GM12864 (cell line): Measurements from ENCODE around the gene MACIR.

Experiments used
- DNase-seq: peaks from one replicate; pipeline ENCODE4 v3.0.0-alpha.2; 2011; ENCODE audit warnings: low read depth
- H3K4me3 ChIP-seq: 2 replicates; pipeline ENCODE4 v1.5.1; 2011; ENCODE audit warnings: mild to moderate bottlenecking, low read depth, low read length, control low read depth
- TF ChIP-seq, protein P1 (sequence below): IDR thresholded peaks from 2 replicates; pipeline ENCODE4 v1.5.1; 2011; ENCODE audit warnings: low read depth, mild to moderate bottlenecking, moderate library complexity, low read length, control low read depth, inconsistent platforms; ENCODE audit errors: missing control alignments

MACIR gene

DNA sequence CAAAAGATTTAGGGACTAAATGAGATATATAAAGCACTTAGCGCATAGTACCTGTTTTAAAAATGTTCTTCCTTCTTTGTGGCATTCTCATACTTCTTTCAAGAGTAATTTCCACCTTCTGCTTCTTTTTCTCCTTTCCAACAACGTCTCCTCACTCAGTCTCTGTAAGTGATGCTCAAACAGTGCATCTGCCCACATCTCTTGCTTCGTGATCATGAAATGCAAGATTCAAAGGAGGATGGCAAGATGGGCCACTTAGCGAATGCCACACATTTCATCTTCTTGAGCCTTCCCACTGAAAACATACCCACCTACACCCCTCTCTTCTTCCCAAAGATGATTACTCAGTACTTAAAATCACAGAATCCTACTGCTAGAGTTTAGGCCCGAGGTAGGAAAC, 36.9 kb downstream of the MACIR start:
- DNase-seq = no peak
- TF ChIP-seq, protein P1, sequence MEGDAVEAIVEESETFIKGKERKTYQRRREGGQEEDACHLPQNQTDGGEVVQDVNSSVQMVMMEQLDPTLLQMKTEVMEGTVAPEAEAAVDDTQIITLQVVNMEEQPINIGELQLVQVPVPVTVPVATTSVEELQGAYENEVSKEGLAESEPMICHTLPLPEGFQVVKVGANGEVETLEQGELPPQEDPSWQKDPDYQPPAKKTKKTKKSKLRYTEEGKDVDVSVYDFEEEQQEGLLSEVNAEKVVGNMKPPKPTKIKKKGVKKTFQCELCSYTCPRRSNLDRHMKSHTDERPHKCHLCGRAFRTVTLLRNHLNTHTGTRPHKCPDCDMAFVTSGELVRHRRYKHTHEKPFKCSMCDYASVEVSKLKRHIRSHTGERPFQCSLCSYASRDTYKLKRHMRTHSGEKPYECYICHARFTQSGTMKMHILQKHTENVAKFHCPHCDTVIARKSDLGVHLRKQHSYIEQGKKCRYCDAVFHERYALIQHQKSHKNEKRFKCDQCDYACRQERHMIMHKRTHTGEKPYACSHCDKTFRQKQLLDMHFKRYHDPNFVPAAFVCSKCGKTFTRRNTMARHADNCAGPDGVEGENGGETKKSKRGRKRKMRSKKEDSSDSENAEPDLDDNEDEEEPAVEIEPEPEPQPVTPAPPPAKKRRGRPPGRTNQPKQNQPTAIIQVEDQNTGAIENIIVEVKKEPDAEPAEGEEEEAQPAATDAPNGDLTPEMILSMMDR = no peak
- no peak overlapping the region for H3K4me3 ChIP-seq

DNA sequence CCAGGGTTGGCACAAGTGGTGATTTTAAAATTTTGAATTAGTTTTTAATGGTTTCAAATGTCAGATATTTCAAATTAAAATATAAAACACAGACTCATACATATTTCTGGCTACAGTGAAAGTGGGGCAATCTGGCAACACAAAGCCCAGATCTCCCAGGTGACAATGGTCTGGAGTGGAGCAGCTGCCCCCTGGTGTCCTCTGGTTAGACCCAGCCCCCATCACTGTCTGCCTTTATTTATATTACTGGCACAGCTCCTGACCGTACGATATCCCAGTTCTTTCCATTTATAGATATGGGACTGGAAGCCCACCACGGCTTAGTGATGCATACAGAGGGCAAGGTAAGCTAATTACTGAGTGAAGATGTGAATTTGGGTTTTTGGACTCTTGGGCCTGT, 37.3 kb downstream of the MACIR start:
- TF ChIP-seq, protein P1 = no peak
- no peak overlapping the region for H3K4me3 ChIP-seq
- no peak for DNase-seq

DNA sequence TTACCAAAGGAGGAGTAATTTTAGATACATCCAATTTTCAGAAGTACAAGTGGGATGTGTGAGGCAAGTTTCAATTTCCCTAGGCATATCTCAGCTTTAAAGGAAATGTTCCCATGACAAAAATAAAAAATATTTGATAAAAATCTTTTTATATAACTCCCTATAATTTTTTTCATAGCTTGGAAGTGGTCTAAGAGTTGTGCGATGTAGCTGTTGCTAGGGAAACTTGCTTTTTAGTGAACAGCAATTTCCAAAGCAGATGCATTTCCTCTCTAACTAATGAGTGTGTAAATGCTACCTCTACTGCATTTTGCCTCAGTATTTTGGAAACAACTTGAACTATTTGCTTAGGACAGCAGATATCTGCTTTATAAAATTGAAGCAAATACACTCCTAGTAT, 39.6 kb downstream of the MACIR start:
- no peak overlapping the region for H3K4me3 ChIP-seq
- TF ChIP-seq, protein P1 = no peak
- no peak for DNase-seq

DNA sequence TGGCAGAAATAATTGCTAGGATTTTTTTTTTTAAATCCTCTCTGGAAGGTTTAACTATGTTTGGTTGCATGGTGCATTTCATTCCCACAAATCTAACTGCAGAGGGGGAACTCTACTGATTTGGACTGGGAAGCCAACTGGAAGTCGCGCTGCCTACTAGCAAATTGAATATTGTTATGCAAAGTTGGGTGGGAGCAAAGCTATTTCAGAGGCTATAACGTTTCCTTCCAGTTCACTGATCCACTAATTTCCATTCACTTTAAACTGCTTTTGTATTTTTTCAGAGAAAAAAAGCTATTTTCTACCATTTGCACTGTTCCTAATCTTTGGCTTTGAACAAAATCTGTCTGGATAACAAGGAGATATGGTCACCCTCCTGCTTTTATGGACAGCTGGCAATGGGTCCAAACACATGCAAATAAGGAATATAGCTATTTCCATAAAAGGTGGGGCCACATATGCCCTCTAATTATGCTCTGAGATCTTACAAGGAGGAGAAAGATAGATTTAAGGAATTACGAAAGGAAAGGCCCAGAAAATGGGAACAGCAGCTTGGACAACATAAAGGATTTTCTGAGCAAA, 40.1 kb downstream of the MACIR start:
- TF ChIP-seq, protein P1 = no peak
- no peak overlapping the region for H3K4me3 ChIP-seq
- DNase-seq = no peak

DNA sequence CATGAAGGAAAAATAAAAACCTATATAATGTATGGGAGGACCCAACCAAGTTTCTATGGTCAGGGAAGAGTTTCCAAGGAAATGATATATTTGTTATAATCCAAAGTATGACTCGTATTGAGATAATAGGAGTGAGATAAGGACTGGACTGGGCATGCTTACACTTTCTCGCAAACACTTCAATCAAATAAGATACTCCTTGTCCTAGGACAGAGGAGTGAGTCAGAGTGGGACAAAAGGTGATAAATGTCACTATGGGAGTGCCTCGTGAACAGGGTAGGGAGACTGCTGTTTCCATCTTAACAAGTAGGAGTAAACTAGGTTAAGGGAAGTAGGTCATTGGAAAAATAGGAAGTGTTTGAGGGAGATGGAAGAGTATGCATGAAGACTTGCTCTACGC, 47.2 kb downstream of the MACIR start:
- no peak overlapping the region for H3K4me3 ChIP-seq
- TF ChIP-seq, protein P1 = no peak
- DNase-seq = no peak

DNA sequence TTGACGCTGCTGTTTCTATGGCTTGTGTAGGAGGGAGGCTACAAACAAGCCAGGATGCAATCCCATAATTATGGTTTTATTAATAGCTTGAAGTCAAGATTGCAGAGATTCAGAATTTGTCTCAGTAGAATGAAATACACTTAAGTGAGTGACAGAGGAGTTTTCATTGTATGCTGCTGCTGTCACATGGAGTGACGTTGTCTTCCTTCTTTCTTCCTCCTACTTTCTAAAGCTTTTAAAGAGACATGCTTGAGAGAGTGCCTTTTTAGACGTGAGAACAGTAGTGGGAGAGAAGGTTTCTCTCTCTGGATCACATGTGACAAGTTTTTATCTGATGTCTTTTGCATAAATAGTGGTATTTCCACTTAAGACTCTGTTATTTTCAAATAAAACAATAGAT, 48.9 kb downstream of the MACIR start:
- DNase-seq = no peak

DNA sequence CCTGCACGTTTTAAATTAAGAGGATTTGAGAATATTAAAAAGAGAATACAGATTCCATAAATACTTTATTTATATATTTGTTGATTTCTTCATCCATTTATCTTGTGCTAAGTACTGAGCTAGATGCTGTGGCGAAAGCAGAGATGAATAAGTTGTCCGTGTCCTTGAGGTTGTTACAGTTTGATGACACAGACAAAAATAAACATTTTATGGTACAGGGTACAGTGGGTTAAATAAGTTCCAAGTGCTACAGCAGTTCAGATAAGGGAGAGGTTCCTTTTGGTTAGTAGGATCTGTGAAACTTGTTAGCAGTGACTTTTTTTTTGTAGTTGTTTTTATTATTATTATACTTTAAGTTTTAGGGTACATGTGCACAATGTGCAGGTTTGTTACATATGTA, 50.2 kb downstream of the MACIR start:
- TF ChIP-seq, protein P1 = no peak
- DNase-seq = no peak
- no peak overlapping the region for H3K4me3 ChIP-seq

More for the DNA sequence above, 48.9 kb downstream of the MACIR start:
- no peak overlapping the region for H3K4me3 ChIP-seq
- TF ChIP-seq, protein P1 = no peak
